HepG2 (cell line): Measurements from ENCODE around the gene KIF13A.

ENCODE experiments used
- ASH2L ChIP-seq: fragments of 300-600, 200-600 bp; sonication (generic); IDR thresholded peaks from 2 replicates; pipeline ENCODE4 v1.7.0; 2017; ENCODE audit warnings: low read depth, mild to moderate bottlenecking, moderate library complexity, mixed read lengths, low read length; ENCODE audit not compliant: insufficient read length
- ATF2 ChIP-seq: sonication (generic); formaldehyde crosslinking; IDR thresholded peaks from 2 replicates; pipeline ENCODE4 v1.4.0; 2020; ENCODE audit warnings: missing genetic modification reagents
- CCDC6 ChIP-seq: sonication (generic); formaldehyde crosslinking; IDR thresholded peaks from 2 replicates; pipeline ENCODE4 v1.8.1; 2022; ENCODE audit warnings: mild to moderate bottlenecking, missing genetic modification reagents, moderate library complexity
- ELF1 ChIP-seq: sonication (generic); formaldehyde crosslinking; IDR thresholded peaks from 2 replicates; pipeline ENCODE4 v1.4.0; 2020; ENCODE audit warnings: missing genetic modification reagents
- JUND ChIP-seq: sonication (generic); formaldehyde crosslinking; IDR thresholded peaks from 2 replicates; pipeline ENCODE4 v1.8.0; 2022; ENCODE audit warnings: mild to moderate bottlenecking, missing genetic modification reagents
- POLR2A ChIP-seq, 2 experiments: IDR thresholded peaks; 2 replicates each; pipeline ENCODE4 v1.6.1; 2011; ENCODE audit warnings: low read depth in 2 of 2, low read length in 2 of 2, mild to moderate bottlenecking in 1 of 2, moderate library complexity in 1 of 2; ENCODE audit not compliant: insufficient read depth in 1 of 2
- TBP ChIP-seq: sonication (generic); formaldehyde crosslinking; IDR thresholded peaks from 2 replicates; pipeline ENCODE4 v1.5.0; 2020; ENCODE audit warnings: missing genetic modification reagents
- ZNF224 ChIP-seq: sonication (generic); formaldehyde crosslinking; IDR thresholded peaks from 2 replicates; pipeline ENCODE4 v1.5.0; 2020; ENCODE audit warnings: mild to moderate bottlenecking, missing genetic modification reagents
- ZNF780A ChIP-seq: sonication (generic); formaldehyde crosslinking; IDR thresholded peaks from 2 replicates; pipeline ENCODE4 v1.8.0; 2022; ENCODE audit warnings: mild to moderate bottlenecking, missing genetic modification reagents, moderate library complexity

DNA sequence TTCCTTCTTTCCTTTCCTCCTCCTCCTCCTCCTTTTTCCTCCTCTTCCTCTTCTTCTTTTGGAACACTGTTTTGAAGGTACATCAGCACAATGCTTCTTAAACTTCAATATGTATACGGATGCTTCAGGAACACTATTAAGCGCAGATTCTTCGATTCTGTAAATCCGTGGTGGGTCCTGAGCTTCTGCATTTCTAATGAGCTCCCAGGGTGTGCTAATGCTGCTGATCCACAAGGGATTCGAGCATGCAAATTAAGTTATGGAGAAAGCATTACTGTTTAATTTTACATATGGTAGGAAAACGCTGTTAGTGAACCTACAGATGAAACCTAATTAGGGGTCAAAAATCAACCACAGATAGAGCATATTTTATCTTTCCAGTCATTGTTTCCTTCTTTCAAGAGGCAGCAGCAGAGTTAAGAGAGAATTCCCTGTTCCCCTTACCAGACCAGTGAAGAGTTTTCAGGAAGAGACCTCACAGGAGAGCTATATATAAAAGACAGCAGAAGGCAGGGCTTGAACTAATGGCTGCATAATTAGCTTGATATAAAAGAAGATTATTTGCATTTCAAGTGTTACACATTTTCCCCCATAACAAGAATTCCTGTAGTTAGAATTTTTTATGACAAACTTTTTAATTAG is 47.2 kb downstream of the KIF13A start:
- TF ChIP-seq ELF1 (CRISPR knock-in tag) (no peak), ZNF224 (CRISPR knock-in tag) (no peak), ASH2L (no peak), ATF2 (CRISPR knock-in tag) (no peak), TBP (CRISPR knock-in tag) (no peak), JUND (no peak), CCDC6 (CRISPR knock-in tag) (no peak), POLR2A (IDR thresholded peaks at IDR 0.05; ENCODE audit: insufficient read depth in 1 of 2, low read depth in 2 of 2, low read length in 2 of 2) (no peak), ZNF780A (no peak)
